AG04449 (cell line): ENCODE measurements around the gene GYS2.

Experiments used
- CTCF ChIA-PET: fragments of 350-600 bp; formaldehyde crosslinking; extraction: SDS; loops from one replicate; lab custom pipeline; 2021; ENCODE audit warnings: antibody characterized with exemption; lab: Yijun Ruan, JAX
- POLR2A ChIA-PET: fragments of 400-600, 350-600 bp; formaldehyde crosslinking; extraction: SDS; loops from one replicate; lab custom pipeline; 2020; ENCODE audit warnings: antibody characterized with exemption, inconsistent platforms; lab: Yijun Ruan, JAX
- DNase-seq: peaks from one replicate; pipeline ENCODE4 v3.0.0-alpha.2; 2010; ENCODE audit warnings: low read depth, low spot score
- H3K4me3 ChIP-seq: 2 replicates; pipeline ENCODE4 v1.5.1; 2011; ENCODE audit warnings: low read depth, mild to moderate bottlenecking, control low read depth, low read length
- CTCF ChIP-seq: IDR thresholded peaks from one replicate; pipeline ENCODE4 v1.5.1; 2011; ENCODE audit warnings: mild to moderate bottlenecking, moderate library complexity, low read length, control low read depth, inconsistent platforms; ENCODE audit not compliant: insufficient read depth; ENCODE audit errors: missing control alignments

The GYS2 gene

GRCh38 chr12:21541773-21542172 lies 62.9 kb downstream of the GYS2 start:
- POLR2A ChIA-PET, result no interaction called here
- CTCF ChIA-PET, result no interaction called here

GRCh38 chr12:21539797-21540196 lies 64.8 kb downstream of the GYS2 start:
- no peak for DNase-seq
- ChIA-PET CTCF (no interaction called here), POLR2A (no interaction called here)
- H3K4me3 ChIP-seq, result no peak overlapping the region
- TF ChIP-seq CTCF, result no peak

More at GRCh38 chr12:21541773-21542172, 62.9 kb downstream of the GYS2 start:
- DNase-seq, result no peak
- no peak overlapping the region for H3K4me3 ChIP-seq
- TF ChIP-seq CTCF, result no peak

GRCh38 chr12:21538061-21538653 lies 66.5 kb downstream of the GYS2 start:
- no peak for TF ChIP-seq CTCF
- DNase-seq, result no peak
- CTCF ChIA-PET, result no interaction called here
- no peak overlapping the region for H3K4me3 ChIP-seq
- POLR2A ChIA-PET, result no interaction called here

- POLR2A ChIA-PET, result no interaction called here
- no peak for TF ChIP-seq CTCF
- H3K4me3 ChIP-seq, result no peak overlapping the region
- no peak for DNase-seq
- CTCF ChIA-PET, result no interaction called here
Observed at GRCh38 chr12:21529456-21529855, 75.2 kb downstream of the GYS2 start.

- POLR2A ChIA-PET, result no interaction called here
- no peak overlapping the region for H3K4me3 ChIP-seq
- TF ChIP-seq CTCF, result no peak
- CTCF ChIA-PET, result no interaction called here
- no peak for DNase-seq
Observed at GRCh38 chr12:21528953-21529352, 75.7 kb downstream of the GYS2 start.

- TF ChIP-seq CTCF, result no peak
- ChIA-PET CTCF (interaction anchor here (1.2 kb wide), 1 partner anchor 20 kb away, joined by 4 read pairs; no protein-coding TSS in a partner anchor), POLR2A (no interaction called here)
- H3K4me3 ChIP-seq, result peak overlapping the region; percentile 60
- no peak for DNase-seq
Observed at GRCh38 chr12:21527451-21528180, 77.0 kb downstream of the GYS2 start.
